ENCODE data around the gene ZBTB48.
A peak's percentile ranks its signal among the peaks of the same experiment; 100 is the strongest.
"Not testable (repeated sequence)": the region's sequence is repeated elsewhere in the genome, so short reads cannot be mapped to it uniquely, and the experiment has no call there.

Gene ZBTB48

DNA sequence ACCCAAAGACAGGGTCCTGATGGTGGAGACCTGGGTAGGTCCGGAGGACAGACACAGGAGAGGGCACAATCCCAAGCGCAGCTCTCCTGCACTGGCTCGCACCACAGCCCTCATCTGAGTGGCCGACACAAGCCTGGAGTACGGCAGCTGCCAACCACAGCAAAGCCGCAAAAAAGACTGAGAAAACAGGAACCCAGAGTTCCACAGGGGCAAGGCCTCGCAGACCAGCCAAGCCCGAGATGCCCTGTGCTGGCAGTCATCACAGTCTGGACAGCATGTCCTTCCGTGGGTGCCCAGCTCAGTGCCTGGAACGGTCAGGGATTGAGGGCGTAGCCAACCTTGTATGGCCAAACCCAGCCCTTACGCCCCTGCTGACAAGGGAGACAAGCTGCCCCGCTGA, 11.4 kb downstream of the ZBTB48 start:
- DNase-seq (ENCODE audit: low read depth) = no peak

GRCh38 chr1:6591644-6592043, 11.8 kb downstream of the ZBTB48 start:
- DNase-seq (ENCODE audit: low read depth) = no peak

DNA sequence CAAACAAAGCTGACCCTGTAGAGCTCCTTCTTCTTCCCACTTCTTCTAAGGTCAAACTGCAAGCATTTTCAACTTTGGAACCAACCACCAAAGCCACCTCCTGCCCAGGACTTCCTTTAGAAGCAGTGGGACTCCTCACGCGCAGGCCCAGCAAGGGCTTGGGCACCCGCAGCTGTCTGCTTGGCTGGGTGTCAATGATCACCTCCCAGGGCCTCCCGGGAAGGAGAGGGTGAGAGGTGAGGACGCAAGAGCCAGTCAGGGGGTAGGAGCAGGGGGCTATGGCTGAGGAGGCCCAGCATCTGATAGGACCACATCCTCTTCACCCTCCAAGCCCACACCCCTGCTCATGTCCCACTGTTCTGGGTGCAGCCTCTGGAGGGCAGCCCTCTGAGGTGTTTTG, 12.6 kb downstream of the ZBTB48 start:
- DNase-seq (ENCODE audit: low read depth) = no peak

DNA sequence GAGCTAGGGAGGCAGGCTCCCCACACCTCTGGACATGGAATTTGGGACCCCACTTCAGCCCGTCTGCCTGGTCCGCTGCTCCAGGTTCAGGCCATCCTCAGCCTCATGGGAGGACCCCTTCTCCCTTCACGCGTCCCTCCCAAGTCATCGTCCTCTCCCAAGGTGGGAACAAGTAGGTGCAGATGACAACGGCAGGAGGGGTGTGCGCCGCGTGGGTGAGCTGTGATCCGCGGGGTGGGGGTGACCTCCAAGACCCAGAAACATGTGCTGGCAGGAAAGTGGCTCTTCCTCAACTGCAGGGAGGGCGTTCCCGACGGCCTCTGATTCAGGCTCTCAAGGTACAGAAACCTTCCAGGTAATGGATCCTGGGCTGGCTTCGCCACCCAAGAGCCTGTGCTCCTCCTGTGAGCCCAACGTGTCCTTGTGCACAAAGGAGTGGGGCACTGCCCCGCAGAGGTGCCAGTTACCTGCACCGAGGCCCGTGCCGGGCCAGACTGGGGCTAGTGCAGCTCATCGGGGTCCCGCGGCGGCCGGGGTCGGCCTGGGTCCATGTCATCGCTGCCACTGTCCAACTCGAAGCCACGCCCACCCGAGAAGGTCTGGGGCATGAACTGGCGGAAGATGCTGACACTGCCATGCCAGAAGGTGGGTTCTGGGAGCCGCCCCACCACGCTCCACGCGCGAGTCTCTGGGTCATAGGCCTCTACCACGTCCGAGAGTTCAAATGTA, 13.2 kb downstream of the ZBTB48 start:
- no peak for DNase-seq (ENCODE audit: low read depth)

GRCh38 chr1:6593810-6594209, 14.0 kb downstream of the ZBTB48 start:
- no peak for DNase-seq (ENCODE audit: low read depth)

- no peak for DNase-seq (ENCODE audit: low read depth)
Measured at GRCh38 chr1:6594977-6595740, 15.4 kb downstream of the ZBTB48 start.

DNA sequence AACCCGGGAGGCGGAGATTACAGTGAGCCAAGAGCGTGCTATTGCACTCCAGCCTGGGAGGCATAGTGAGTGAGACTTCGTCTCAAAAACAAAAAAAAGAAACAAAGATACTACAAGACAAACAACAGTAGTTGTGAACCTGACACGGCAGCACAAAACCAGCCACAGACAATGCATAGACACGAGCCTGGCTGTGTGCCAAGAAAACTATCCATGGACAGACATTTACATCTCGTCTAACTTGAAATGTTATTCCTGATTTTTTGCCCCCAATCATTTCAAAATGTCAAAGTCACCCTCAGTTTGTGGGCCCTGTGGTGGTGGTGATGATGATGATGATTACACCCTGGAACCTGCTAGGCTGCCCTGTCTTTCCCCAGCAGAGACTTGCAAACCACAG, 16.6 kb downstream of the ZBTB48 start:
- DNase-seq (ENCODE audit: low read depth) = no peak

DNA sequence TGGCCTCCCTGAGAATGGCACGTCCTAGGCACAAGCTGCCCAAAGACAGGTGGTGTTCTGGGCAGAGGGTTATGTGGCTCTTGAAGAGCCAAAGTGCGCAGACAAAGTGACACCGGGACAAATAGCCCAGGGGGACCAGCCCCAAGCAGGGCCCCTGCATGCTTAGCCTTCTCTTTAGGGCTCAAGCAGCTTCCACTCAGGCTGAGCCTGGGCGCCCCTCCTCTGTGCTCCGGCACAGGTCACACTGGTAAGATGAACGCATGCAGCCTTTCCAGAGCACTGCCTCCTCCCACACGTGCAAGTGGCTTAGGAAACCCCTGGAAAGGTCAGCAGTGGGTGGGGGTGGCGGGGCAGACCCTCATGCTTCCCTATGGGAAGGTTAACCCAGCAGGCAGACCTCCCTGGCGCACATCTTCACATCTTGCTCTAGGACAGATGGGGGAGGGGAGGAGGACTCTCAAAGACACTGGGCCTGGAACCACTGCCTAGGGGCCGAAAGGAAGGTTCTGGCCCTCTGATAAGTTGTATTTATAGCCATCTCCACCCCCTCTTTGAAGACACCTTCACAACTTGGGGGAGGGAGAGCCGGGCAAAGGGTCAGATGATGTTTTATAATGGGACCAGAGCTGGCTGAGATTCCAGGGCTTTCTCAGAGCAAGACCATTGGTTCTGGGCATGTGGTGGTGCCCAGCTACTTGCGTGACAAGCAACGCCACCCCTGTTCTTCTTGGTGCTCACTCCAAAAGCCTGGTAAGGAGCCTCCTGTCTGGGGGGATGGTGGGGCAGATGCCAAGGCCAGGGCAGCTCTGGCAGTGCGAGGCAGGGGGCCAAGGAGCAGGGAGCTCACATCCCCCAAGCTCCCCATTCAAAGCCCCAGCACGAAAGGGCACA, 17.3 kb downstream of the ZBTB48 start:
- no peak for DNase-seq (ENCODE audit: low read depth)

DNA sequence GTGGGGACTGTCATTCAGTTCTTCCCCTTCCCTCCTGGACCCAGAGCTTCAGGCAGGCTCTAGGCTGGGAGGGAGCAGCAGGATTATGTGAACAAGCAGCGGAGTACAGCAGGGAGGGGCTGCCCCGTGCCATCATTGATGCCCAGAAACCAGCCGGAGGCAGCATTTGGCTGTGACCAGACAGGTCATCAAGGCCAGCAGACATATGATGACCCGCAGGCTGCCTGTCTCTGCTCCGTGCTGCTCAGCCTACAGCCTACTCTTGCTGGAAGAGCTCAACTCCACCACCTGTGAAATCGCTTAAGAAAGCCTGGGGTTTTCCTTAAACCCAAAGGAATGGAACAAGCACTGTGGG, 18.0 kb downstream of the ZBTB48 start:
- no peak for DNase-seq (ENCODE audit: low read depth)

DNA sequence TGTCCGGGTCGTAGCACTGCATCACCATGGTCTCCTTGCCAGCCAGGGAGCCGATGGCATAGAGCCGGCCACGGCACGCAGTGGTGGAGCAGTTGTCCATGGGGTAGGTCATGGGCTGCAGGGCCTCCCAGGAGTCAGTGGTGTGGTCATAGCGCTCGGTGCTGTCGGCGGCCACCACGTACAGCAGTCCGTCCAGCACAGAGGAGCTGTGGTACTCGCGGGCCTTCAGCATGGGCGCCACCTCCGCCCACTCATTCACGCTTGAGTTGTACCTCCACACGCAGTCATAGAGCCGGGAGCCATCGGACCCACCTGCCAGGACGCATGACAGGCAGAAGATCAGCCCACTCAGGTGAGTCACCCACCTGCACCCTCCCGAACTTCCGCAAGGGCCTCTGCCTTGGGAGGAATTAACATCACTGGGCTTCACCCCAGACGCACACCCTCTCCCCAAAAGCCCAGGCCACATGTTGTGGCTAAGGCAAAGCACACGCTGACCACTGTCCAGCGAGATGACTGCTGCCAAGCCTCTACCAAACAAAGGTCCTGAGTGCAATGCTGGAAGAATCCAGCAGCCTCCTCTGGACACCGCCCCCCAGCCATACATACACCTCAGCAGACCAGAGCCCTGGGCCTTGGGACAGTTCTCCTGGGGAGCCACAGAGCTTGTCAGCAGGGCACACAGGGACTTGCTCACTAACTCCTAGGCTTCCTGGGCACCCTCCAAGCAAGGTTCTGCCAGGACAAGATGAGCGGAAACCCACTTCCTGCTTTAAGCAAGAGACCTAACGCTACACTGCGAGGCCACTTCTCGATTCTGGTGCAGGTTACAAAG, 19.6 kb downstream of the ZBTB48 start:
- no peak for DNase-seq (ENCODE audit: low read depth)

DNA sequence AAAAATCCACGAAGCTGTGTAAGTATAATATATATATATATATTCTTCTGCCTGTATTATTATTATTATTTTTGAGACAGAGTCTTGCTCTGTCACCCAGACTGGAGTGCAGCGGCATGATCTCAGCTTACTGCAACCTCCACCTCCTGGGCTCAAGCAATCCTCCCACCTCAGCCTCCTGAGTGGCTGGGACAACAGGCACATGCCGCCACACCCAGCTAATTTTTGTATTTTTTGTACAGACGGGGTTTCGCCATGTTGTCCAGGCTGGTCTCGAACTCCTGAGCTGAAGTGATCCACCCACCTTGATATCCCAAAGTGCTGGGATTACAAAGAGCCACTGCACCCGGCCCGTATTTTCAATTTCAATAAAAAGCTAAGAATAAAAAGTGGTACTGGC, 20.2 kb downstream of the ZBTB48 start:
- not testable (repeated sequence) for DNase-seq (ENCODE audit: low read depth)

DNA sequence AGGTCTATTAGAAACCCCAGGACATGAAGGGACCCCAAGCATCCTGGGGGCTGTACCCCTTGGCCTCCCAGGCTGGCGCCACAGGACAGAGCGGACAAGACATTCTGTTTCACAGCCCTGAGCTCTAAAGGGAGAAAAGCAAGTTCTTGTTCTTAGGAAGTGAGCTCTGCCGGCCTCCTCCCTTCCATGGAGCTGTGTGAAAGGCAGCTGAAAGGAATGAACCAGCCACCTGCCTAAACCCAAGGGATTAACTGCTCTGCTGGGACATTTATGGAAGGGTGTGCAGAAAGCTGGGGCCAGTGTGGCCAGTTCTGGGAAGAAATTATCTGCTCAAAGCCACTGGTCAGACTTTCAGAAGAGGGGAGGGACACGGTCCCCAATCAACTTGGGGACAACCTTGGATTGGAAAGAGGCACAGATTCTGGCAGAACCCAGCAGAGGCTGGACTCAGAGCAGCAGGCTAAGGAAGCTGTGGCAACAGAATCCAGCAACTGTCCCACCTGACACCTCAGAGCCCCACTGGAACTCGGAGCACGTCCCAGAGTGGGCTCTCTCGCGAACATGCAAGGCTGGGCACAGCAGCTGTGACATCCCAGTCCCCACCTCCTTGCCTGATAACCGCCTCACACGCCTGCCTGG, 20.7 kb downstream of the ZBTB48 start:
- DNase-seq (ENCODE audit: low read depth) = no peak

GRCh38 chr1:6601049-6601922, 21.5 kb downstream of the ZBTB48 start:
- DNase-seq (ENCODE audit: low read depth) = peak; percentile 90

GRCh38 chr1:6601923-6602668, 22.3 kb downstream of the ZBTB48 start:
- DNase-seq (ENCODE audit: low read depth) = peak; percentile 31

- peak; percentile 61 for DNase-seq (ENCODE audit: low read depth)
Measured at GRCh38 chr1:6602669-6603237, 23.0 kb downstream of the ZBTB48 start, which contains the start of gene KLHL21. Gene KLHL21 (minus strand): TSS chr1:6602869. CDS start chr1:6602817, 52 bp downstream.

- peak; percentile 68 for DNase-seq (ENCODE audit: low read depth)
Measured at GRCh38 chr1:6603238-6603914, 23.6 kb downstream of the ZBTB48 start.

- peak; percentile 72 for DNase-seq (ENCODE audit: low read depth)
Measured at GRCh38 chr1:6603915-6604558, 24.2 kb downstream of the ZBTB48 start.

Measured in HS-27A (cell line).